GM21515 (cell line): ENCODE data around the gene TMEM33.

Experiments used
- ATAC-seq: cut with Tn5 transposase; IDR thresholded peaks from one replicate; pipeline ENCODE4 v1.9.1; 2021; ENCODE audit not compliant: unreplicated experiment

The TMEM33 gene

GRCh38 chr4:41939016-41939626, 3.9 kb downstream of the TMEM33 start:
- no peak for ATAC-seq

- no peak for ATAC-seq
Observed at GRCh38 chr4:41940834-41941233, 5.6 kb downstream of the TMEM33 start.

- ATAC-seq = no peak
Observed at GRCh38 chr4:41943506-41943905, 8.3 kb downstream of the TMEM33 start.

- ATAC-seq = no peak
Observed at GRCh38 chr4:41944089-41944488, 8.9 kb downstream of the TMEM33 start.

- no peak for ATAC-seq
Observed at GRCh38 chr4:41949531-41949930, 14.3 kb downstream of the TMEM33 start.

GRCh38 chr4:41957634-41958033, 22.4 kb downstream of the TMEM33 start:
- ATAC-seq = no peak

GRCh38 chr4:41963105-41963504, 27.9 kb downstream of the TMEM33 start:
- no peak for ATAC-seq

- no peak for ATAC-seq
Observed at GRCh38 chr4:41964401-41964800, 29.2 kb downstream of the TMEM33 start.

GRCh38 chr4:41967392-41967791, 32.2 kb downstream of the TMEM33 start:
- no peak for ATAC-seq

GRCh38 chr4:41969671-41970070, 34.4 kb downstream of the TMEM33 start:
- no peak for ATAC-seq

- ATAC-seq = no peak
Observed at GRCh38 chr4:41975341-41975740, 40.1 kb downstream of the TMEM33 start.

GRCh38 chr4:41976775-41977516, 41.7 kb downstream of the TMEM33 start:
- ATAC-seq = no peak

GRCh38 chr4:41977709-41978108, 42.5 kb downstream of the TMEM33 start:
- no peak for ATAC-seq

GRCh38 chr4:41981456-41981855, 46.2 kb downstream of the TMEM33 start, which contains the start of gene DCAF4L1:
DCAF4L1 (plus strand) TSS chr4:41981756; CDS start chr4:41981793, 37 bp downstream.
- no peak for ATAC-seq

- ATAC-seq = no peak
Observed at GRCh38 chr4:41982716-41983115, 47.5 kb downstream of the TMEM33 start.

GRCh38 chr4:41985151-41985550, 49.9 kb downstream of the TMEM33 start:
- no peak for ATAC-seq

- ATAC-seq = peak; percentile 21
Observed at GRCh38 chr4:41989994-41990364, 54.8 kb downstream of the TMEM33 start.

GRCh38 chr4:41990365-41991111, 55.3 kb downstream of the TMEM33 start, which contains the start of gene SLC30A9:
SLC30A9 (plus strand) TSS chr4:41990530; CDS start chr4:41990652, 122 bp downstream.
- ATAC-seq = peak; percentile 98

- no peak for ATAC-seq
Observed at GRCh38 chr4:41991916-41992767, 56.9 kb downstream of the TMEM33 start.

- ATAC-seq = no peak
Observed at GRCh38 chr4:41992967-41993857, 58.0 kb downstream of the TMEM33 start.
